Stimulated activated CD8-positive, alpha-beta memory T cell treated with anti-CD3 and anti-CD28 coated beads, Interleukin-7, amount 100 ng/mL, for 24 hours (primary cell): ENCODE results near the gene CBS.
"Not testable (repeated sequence)": the region's sequence is repeated elsewhere in the genome, so short reads cannot be mapped to it uniquely, and the experiment has no call there.

Experiments
- DNase-seq: peaks from one replicate; pipeline ENCODE4 v3.0.0-alpha.2; 2020; ENCODE audit warnings: low read depth

CBS gene

GRCh38 chr21:43068065-43068464 is 7.6 kb downstream of the CBS start:
- DNase-seq: not testable (repeated sequence)

DNA sequence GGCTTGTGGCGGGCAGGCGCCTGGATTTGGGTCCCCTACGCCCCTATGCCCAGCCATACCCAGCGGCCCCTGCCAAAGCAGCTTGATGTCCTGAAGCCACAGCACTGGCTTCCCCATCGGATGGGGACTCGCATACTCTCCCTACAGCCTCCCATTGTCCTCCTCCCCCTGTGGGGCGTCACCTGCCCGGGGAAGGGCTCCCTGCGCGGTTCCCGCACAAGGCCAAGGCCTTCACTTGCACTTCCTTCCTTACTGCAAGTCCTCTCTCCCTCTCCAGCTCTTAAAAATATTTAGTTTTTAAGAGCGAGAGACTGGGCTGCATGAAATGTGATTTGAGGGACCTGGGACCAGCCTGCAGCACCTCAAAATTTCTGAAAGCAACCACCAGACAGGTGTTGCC is 8.9 kb downstream of the CBS start:
- not testable (repeated sequence) for DNase-seq

GRCh38 chr21:43065991-43066390 is 9.6 kb downstream of the CBS start:
- DNase-seq: not testable (repeated sequence)

- not testable (repeated sequence) for DNase-seq
Measured at GRCh38 chr21:43064265-43064917, 11.2 kb downstream of the CBS start.

- DNase-seq: not testable (repeated sequence)
Measured at GRCh38 chr21:43062955-43063664, 12.5 kb downstream of the CBS start.

DNA sequence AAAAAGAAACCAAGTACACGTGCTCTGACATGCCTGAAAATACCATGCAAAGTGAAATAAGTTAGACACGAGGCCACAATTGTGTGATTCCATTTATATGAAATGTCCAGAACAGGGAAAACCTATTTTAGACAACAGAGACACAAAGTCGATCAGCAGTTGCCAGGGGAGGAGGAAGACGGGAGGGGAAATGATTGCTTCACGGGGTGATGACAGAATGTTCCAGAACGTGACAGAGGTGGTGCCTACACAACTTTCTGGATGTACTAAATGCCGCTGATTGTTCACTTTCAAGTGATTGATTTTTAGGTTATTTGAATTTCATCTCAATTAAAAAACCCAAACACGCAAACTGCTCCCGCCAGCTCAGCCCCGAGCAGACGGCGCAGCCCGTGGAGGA is 22.5 kb downstream of the CBS start:
- not testable (repeated sequence) for DNase-seq

DNA sequence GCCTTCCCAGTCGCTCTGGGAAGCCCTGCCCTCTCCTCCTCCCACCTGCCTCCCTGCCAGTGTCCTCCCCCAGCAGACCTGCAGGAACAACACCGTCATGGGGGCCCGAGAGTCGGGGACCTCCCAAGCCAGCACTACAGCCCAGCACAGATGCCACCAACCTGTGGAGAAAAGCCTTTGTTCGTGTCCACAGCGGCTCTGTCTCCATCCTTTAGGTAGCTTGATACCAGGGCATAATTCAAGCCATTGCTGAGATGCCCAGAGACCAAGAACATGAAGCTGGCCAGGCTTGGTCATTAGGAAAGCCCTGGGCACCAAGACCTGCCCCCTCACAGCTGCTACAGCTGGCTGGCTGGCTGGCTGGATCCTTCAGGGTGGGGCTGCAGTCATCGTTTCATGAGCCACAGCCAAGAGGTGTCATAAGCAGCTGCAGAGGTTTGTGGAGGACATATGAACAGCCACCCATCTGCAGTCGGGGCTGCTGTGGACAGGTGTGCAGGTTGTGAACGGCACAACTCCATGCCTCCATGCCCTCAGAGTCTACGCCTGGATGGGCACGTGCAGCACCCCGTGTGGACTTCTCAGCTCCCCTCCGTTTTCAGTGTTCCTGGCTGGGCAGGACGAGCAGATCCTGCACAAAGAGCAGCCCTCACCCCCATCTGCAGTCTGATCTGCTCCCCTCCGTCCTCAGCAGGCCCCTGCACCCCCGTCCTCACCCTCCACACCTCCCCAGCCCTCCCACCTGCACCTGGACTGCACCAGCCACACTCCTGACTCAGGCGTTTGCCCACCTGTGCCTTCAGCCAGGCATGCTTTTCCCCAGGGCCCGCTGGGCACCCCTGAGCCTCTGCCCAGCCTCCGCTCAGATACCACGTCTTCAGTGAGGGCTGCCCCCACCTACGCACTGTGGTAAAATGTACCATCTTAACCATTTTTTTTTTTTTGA is 29.5 kb downstream of the CBS start:
- DNase-seq: not testable (repeated sequence)

- DNase-seq: not testable (repeated sequence)
Measured at GRCh38 chr21:43045165-43045875, 30.3 kb downstream of the CBS start.

- not testable (repeated sequence) for DNase-seq
Measured at GRCh38 chr21:43044547-43044946, 31.1 kb downstream of the CBS start.

DNA sequence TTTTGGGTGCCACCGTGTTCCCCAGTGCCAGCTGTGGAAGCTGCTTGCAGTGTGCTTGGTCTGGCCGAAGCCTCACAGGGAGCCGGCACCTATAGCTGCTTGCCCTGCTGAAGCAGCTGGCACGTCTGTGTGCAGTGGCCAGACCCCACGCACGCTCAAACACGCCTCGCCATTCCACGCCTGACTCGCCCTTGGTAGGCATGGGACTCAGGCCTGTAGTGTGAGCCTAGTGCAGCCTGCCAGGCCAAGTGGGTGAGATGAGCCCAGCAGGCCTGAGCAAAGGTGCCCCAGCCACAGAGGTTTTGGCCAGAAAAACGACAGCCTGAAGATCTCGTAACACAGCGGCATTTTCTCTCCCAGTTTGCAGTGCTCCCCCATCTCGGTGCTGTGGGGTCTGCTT is 32.3 kb downstream of the CBS start:
- DNase-seq: not testable (repeated sequence)

- DNase-seq: not testable (repeated sequence)
Measured at GRCh38 chr21:43042169-43042568, 33.5 kb downstream of the CBS start.

GRCh38 chr21:43038659-43039044 is 37.0 kb downstream of the CBS start:
- DNase-seq: not testable (repeated sequence)

- not testable (repeated sequence) for DNase-seq
Measured at GRCh38 chr21:43037918-43038658, 37.5 kb downstream of the CBS start.

- not testable (repeated sequence) for DNase-seq
Measured at GRCh38 chr21:43036889-43037288, 38.7 kb downstream of the CBS start.

- no peak for DNase-seq
Measured at GRCh38 chr21:43034826-43035225, 40.8 kb downstream of the CBS start.

GRCh38 chr21:43034101-43034500 is 41.5 kb downstream of the CBS start:
- no peak for DNase-seq

DNA sequence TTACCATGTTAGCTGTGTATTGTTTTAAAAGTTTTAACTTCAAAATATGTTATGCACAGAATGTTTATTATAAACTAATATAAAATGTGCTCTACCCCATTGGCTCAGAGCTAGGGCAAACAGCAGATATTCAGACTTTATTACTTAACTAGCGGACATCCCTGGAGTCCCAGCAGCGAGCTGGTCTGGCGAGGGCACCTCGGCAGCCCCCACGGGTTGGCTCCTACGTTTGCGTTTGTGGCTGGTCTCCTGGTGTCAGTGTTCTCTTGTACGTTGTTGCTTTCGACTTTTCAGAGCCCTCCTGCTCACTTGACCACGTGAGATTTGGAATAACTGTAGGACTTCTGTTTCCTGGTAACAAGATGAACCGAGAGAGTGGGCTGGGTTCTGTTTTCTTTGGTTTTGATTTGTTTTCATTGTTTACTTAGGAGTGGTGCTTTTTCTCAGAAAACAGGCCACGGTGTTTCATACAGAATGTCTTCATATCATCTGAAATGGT is 44.5 kb downstream of the CBS start:
- DNase-seq: no peak

DNA sequence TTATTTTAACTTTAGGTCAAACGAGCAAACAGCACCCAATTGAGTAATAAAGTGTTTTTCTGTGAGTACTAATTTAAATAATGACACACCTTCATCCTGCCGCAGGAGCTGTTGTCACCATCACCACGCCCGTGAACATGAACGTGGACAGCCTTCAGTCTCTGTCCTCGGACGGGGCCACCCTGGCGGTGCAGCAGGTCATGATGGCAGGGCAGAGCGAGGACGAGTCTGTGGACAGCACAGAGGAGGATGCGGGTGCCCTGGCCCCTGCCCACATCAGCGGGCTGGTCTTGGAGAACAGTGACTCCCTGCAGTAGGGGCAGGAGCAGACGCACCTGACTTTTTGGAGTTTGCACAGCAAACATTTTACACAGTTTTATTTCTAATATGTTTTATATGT is 45.9 kb downstream of the CBS start:
- no peak for DNase-seq

DNA sequence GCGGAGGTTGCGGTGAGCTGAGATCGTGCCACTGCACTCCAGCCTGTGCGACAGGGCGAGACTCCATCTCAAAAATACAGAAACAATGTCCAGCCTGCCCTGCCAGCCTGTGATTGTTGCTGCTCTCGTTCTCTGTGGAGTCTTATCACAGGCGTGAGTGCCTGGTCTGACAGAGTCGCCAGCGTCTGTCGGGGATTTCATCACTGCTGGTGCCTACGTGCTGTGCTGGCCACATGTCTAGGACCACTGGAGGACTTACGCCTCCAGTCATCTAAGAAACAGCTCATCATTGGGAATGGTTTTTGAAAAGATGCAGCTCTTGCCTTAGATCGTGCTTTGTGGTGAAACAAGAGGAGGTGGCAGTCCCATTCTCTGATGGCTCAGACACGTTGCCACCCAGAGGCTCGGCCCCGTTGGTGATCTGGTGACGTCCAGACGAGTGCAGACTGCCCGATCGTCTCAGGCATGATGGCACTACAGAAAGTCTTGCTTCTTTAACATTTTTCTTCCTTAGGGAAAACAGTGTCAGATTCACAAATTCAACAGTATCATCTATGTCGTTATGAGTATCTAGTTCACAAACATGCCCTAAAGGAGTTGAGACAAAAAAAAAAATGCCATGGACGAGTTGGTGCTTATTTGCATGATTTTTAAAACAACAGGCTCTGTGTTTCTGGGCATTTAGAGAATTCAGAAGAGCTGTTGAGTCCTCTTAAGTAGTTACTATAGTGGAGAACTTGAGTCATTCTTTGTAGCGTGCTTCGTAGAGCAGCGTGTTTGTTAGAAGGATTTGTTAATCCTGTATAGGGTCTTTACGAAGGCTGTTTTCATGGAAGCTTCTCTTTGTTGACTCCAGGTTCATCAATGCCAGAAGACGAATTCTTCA is 47.5 kb downstream of the CBS start:
- DNase-seq: no peak

GRCh38 chr21:43025636-43026180 is 49.9 kb downstream of the CBS start:
- DNase-seq: no peak
